NCI-H1436 treated with DMSO at 0.1 percent for 48 hours (cell line): ENCODE measurements around the gene TPCN1.

Experiments used
- DNase-seq: peaks from one replicate; lab custom pipeline; 2025; lab: John Stamatoyannopoulos, UW

The TPCN1 gene

DNA sequence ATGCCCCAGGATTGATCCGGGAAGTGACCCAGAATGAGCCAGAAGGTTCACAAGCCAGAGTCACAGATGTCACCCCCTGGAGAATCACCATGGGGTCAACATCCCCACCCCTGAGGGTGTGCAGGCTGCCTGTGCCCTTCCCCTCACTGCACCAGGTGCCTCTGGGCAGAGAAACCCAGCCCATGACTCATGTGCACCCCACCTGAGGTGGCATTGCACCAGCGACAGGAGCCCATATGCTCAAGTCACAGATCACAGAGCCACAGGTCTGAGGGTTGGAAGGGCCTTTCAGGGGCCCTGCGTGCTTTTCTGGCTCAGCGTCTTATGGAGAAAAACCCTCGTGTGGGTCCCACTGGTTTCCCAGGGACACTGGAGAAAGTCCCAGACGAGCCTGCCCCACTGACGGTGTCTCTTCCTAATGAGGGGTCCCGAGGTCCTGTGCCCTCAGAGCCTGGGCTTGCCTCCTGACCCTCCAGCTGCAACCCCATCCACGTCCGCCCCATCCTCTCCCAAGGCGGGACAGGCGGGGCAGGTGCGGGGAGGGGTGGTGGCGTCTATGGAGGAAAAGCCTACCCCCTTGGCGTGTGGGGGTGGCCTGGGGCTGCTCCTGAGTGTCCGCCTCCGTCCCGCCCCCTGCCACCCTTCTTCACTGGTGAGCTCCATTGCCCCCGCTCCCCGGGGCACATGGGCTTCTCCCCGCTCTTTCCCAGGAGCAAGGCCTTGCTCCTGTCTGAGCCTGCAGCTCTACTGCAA is 66.1 kb downstream of the TPCN1 start:
- DNase-seq = no peak

- DNase-seq = no peak
Measured at GRCh38 chr12:113287899-113288282, 66.6 kb downstream of the TPCN1 start.

DNA sequence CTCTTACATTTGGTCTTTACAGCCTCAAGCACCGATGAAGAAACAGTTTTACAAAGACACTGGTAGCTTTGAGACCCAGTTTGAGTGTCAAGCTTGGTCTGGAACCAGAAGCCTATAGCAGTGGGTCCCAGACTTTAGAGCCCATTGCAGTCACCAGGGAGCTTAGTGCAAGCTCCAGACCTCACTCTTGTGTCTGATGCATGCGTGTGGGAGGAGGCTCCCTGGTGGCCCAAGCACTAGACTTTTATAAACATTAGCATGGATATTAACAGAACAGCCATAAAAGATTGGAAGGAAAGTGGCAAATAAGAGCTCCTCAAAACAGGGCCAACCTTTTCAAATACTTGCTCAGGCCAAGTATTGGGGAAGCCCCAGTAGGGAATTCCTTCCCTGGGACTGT is 68.1 kb downstream of the TPCN1 start:
- DNase-seq = no peak

DNA sequence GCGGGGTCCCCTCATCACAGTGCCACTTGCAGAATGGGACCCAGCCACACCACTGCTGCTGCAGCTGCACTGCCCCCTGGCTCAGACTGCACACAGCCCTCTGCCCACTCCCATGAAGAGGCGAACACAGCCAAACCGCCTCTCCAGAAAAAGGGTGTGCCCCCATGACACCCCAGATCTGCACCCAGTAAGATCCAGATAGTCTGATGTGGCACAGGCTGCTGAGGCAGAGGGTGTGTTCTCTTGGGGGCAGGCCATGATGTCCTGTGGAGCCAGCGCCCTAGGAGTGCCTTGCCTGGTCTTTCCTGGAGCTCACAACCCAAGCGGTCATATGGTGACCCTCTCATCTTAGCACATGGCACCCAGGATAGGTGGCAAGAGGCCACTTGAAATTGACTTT is 69.2 kb downstream of the TPCN1 start:
- no peak for DNase-seq

DNA sequence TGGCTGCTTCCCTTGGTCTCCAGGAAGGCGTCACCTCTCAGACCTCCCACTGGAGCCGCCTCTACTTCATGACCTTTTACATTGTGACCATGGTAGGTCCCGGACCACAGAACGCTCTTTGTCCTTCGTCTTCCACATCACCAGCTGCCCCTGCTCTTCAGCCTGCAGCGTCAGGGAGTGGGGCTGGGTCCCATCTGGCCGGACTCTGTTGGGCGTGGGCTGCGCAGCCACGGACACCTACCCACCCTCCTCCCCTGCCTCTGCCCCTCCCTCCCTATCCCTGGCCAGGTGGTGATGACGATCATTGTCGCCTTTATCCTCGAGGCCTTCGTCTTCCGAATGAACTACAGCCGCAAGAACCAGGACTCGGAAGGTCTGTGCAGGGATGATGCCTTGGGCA is 70.3 kb downstream of the TPCN1 start:
- no peak for DNase-seq

DNA sequence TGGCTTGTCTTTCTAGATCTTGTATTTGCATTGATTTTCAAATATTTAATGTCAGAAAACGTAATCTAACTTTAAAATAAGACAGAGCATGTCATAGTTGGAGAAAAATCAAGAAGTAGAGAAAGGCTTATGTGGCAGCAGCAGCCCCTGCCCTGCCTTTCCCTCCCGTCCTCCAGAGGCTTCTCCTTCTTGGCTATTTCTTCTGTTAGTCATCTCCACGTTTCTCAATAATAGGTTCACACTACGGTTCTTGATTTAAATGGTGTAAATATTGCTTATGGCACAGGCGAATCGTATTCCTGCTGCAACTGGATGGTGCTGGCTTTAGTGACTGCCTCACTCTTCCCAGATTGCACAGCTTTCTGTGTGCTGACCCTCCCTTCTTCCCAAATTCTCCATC is 70.8 kb downstream of the TPCN1 start:
- DNase-seq = no peak

- DNase-seq = no peak
Measured at GRCh38 chr12:113292547-113292946, 71.3 kb downstream of the TPCN1 start.

- DNase-seq = no peak
Measured at GRCh38 chr12:113293100-113293499, 71.8 kb downstream of the TPCN1 start.

- no peak for DNase-seq
Measured at GRCh38 chr12:113295886-113296556, 74.8 kb downstream of the TPCN1 start.

DNA sequence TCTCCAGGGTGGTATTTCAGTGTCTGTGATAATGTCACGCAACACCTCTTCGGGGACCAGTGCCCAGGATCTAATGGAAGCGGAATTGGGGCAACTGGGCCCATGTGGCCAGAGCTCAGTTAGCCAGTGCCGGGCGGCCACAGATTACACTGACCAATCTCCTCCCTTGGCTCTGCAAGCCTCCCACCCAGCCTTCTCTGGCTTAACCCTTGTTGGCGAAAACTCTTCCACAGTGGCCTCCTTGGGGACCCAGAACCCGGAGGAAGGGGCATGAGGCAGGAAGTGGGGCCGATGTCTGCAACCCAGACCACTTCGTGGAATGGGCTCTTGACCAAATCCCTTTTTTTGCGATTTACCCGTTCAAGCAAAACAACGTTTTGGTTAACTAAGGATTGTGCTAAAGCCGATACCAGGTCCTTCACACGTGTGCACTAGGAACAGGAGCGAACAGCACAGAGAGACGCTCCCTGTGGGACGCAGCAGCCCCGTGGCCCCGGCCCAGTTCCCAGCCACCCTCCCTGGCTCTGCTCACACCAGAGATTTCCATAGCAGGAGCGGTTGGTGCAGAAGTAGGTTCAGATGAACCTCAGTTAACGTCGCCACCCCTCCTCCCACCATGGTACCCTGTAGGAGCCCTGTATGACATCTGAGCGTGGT is 75.4 kb downstream of the TPCN1 start:
- no peak for DNase-seq

GRCh38 chr12:113297214-113297587 is 75.9 kb downstream of the TPCN1 start:
- no peak for DNase-seq

GRCh38 chr12:113297621-113298471 is 76.6 kb downstream of the TPCN1 start:
- DNase-seq = no peak

DNA sequence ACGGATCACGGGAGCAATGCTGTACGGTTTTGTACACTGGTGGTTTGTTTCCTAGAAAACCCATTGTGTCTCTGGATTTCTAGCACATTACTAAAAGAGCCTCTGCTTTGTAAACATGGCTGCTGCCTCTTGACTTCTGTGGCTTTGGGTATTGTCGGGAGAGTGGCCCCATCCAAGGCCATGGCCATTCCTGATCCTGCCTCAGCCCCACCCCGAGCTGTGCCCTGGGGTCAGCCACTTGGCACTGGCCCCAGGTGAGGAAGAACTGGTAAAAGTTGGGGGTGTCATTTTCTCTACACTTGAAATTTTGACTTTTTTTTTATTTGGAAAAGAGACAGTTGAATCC is 77.2 kb downstream of the TPCN1 start:
- DNase-seq = no peak

- DNase-seq = no peak
Measured at GRCh38 chr12:113298861-113299545, 77.7 kb downstream of the TPCN1 start.

GRCh38 chr12:113299619-113300237 is 78.5 kb downstream of the TPCN1 start:
- DNase-seq = no peak

- DNase-seq = no peak
Measured at GRCh38 chr12:113301811-113302210, 80.5 kb downstream of the TPCN1 start.

GRCh38 chr12:113302466-113302865 is 81.2 kb downstream of the TPCN1 start:
- DNase-seq = no peak

DNA sequence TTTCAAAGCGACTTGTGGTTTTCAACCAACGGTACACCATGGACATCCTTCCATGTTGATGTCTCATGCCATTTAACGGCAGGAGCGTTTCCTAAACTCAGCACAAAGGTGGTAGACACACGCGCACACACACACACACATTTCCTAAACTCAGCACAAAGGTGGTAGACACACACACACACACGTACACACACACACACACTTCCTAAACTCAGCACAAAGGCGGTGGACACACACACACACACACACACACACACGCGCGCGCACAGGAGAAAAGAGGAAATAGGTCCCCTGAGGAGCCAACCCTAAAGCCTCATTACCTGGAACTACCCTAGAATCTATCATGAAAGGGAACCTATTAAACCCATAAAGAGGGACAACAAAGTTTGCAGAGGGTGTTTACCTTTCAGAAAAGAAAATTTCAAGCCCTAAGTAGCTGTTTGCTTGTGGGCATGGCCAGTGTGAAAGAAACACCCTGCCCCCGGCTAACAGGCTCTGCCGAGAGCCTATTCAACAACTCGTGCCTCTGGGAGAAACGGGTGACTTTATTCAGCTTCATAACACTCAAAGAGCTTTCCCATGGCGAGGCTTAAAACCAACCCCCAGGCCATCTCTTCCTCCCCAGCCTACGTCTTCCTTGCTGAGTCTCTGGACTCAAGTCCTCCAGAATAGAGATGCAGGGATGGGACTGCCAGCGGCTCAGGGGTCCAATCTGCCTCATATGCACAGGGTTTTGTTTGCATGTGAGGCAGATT is 81.8 kb downstream of the TPCN1 start:
- DNase-seq = peak; percentile 38

DNA sequence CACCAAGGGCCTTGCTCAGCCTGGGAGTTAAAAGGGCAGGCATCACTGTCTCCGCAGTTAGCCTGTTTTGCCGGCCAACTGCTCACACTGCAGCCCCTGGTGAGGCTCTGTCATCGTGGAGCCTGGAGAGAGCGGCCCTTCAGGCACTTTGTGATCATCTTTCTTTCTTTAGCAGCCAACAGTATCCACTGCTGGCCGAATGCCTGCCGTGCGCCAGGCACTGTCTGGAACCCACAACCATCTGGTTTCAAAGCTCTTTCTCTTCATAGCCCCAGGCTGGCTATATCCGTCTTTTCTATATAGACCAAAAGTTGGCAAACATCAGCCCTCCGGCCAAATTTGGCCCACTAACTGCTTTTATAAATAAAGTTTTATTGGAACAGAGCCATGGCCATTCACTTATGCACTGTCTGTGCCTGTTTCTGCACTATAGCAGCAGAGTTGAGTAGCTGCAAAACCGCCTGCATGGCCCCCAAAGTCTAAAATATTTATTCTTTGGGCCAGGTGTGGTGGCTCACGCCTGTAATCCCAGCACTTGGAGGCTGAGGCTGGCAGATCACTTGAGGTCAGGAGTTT is 84.1 kb downstream of the TPCN1 start:
- DNase-seq = no peak

DNA sequence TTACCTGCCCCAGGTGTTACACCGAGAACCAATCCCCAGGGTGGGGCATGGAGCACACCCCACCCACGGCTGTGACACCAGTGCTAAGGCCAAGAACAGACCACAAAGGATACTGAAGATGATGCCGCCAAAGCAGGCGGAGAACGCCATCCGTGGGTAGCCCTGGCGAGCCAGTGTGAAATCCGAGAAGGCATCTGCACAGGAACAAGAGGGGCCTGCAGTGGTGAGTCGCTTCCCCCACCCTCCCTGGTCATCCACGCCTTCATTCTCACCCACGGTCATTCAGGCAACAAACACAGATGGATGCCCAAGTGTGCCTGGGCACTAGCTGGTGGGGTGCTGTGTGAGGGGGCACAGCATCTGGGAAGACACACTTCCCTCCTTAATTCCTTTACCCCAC is 85.1 kb downstream of the TPCN1 start:
- no peak for DNase-seq
